GM18507 (cell line): ENCODE results near the gene OR2Y1.
"Not testable (repeated sequence)": the region's sequence is repeated elsewhere in the genome, so short reads cannot be mapped to it uniquely, and the experiment has no call there.

Experiments used
- DNase-seq: peaks from one replicate; pipeline ENCODE4 v3.0.0; 2011; ENCODE audit warnings: low read depth; ENCODE audit not compliant: insufficient read length; ENCODE audit errors: extremely low spot score
- FAIRE-seq: peaks from 2 replicates; lab custom pipeline; 2011; peaks lifted over from hg19 to GRCh38; lab: Jason Lieb, UNC

OR2Y1 gene, protein sequence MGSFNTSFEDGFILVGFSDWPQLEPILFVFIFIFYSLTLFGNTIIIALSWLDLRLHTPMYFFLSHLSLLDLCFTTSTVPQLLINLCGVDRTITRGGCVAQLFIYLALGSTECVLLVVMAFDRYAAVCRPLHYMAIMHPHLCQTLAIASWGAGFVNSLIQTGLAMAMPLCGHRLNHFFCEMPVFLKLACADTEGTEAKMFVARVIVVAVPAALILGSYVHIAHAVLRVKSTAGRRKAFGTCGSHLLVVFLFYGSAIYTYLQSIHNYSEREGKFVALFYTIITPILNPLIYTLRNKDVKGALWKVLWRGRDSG

DNA sequence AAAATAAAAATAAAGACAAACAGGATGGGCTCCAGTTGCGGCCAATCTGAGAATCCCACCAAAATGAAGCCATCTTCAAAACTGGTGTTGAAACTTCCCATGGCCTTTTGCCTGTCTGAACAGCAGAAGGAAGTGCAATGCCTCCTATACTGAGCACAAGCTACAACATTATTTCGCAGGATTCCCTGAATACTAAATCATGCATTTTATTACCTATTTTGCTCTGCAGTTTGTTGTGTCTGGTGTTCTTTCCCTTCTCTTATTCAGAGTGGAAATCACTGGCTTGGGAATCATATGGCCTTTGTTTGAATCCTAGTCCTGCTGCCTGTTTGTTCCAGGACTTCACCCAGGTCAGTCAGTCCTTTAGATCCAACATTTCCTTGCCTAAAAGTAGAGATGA is at the start of gene OR2Y1:
Gene OR2Y1, minus strand, starts transcription at position 101 of the 400 bp plus-strand sequence. Its CDS starts 0 bp downstream, at position 101.
- FAIRE-seq = no peak

DNA sequence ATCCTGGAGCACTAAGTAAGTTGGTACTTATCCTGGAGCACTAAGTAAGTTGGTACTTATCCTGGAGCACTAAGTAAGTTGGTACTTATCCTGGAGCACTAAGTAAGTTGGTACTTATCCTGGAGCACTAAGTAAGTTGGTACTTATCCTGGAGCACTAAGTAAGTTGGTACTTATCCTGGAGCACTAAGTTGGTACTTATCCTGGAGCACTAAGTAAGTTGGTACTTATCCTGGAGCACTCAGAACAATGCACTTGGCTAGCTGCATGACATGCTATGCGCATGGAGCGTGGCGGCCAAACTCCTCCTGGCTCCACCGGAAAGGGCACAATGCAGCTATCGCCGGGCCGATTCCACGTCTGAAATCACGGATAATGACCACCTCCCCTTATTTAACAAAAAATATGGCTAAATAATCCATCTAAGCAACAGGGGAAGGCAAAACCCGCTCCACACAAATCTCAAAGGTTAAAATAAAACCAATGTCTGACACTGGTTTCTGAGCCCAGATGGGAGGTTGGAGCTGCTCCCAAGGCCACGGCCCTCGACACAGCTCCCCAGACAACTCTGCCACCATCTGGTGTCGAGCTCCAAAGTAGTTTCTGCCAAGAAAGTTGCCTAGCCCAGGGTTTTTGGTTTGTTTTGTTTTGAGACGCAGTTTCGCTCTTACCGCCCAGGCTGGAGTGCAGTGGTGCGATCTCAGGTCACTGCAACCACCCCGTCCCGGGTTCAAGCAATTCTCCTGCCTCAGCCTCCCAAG is 49.0 kb upstream of the OR2Y1 start:
- not testable (repeated sequence) for FAIRE-seq

More for the DNA sequence above, at the start of gene OR2Y1:
- DNase-seq = no peak

DNA sequence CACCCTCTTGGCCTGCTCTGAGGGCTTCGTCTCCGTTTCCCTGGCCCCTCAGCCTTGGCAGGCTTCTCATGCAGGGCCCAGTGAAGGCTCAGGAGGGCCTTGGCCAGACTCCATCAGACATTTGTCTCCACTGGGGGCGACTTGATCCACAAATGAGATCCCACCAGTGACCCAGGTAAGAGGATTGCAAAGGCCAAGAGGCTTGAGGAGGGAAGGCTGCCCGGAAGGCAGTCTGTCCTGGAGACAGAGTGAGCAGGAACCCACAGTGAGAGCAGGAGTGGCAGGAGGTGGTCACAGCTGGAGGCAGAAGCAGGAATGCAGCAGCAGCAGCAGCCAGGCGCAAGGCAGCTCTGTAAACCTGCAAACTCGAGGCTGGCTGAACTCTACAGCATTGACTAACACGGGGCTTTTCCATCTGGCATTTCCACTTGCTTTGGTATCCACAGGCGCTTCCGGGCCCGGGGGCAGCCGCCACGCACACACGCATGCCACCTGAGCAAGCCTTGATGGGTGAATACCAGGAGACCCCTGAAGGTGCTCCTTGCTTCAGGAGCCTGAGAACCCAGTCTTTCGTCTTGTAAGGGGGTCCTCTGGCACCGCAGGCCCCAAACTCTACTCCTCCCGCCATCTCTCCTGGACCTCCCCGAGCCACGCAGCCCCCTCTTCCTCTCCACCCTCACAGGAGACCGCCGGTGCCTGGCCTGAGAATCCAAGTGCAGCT is 48.0 kb upstream of the OR2Y1 start:
- DNase-seq = no peak
- no peak for FAIRE-seq

More for the DNA sequence above, 49.0 kb upstream of the OR2Y1 start:
- not testable (repeated sequence) for DNase-seq

DNA sequence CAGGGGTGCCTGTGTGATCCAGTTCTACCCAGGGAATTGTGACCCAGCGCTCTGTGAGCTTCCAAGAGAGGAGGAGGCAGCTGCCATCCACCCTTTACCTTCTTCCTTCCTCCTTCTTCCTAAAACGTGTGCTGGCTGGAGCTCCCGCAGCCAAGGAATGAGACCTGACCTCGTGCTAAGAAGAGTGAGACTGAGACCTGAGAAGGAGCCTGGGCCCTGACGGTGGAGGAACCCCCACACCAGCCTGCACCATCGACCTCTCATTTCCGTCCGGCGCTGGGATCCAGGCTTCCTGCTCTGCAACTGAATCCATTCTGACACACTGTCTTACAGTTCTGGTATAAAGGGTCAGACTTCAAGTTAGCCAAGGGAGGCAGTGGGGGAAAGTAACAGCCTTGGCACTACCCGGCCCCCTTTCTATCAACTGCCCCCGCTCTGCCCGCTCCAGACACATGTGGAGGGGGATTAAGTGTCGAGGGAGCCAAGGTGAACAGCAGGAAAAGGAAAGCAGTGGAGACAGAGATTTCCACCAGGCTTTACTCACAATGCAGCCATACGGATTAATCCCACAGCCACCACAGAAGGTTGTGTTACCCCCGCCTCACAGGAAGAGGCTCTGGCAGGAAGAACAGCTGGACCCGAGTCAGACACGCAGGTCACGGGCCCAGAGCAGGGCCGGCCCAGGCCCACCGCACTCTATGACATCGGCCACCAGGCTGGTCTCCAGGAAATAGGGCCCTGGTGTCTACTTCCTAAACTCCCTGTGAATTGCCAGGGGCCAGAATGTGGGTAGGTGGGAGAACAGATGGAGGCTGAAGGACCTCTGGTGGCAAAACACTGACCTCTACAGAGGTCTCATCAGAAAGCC is 46.9 kb upstream of the OR2Y1 start:
- DNase-seq = no peak
- FAIRE-seq = no peak

DNA sequence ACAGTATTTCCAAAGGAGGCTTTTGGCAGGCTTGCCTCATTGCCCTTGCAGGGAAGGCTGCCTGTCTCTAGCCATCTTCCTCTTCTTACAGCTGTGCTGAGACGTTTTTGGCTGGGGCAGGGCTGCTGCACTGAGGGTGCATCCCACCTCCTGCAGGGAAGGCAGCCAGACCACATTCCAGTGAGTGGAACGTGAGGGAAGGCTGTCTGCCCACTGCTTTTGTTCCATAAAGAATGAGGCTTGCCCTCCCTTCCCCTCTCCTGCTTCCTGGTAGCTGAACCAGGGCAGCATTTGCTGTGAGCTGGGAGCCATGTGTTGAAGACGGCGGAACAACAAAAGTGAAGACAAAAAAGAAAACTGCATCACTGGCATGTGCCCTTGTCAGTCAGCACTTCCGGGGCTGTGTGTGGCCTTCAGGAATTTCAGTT is 46.0 kb upstream of the OR2Y1 start:
- FAIRE-seq (no peak), DNase-seq (no peak)

DNA sequence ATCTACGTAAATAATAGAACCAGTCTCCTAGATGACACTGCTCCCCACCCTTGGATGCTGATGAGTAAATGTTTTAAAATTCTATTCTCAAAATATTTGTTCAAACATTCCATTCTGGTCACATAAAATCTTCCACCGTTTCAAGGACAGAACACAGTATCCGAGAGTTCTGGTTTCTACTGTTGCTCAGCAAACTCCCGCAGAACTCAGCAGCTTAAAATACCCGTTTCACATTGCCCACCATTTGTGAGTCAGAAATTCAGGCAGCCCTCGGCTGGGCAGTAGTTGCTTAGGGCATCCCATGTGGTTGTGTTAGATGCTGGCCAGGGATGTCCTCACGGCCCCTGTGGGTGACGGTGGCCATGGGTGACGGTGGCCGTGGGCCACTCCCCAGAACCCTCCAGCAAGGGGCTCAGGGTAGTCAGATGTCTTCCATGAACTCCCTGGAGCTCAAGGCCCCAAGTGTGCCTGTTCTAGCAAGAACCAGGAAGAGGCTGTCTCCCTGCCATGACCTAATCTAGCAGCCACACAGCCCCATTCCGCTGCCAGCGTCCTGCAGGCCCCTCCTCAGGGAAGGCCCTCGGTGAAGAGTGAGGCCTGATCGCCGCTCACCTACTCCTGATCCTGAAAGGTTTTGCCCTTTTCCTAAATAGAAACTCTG is 45.4 kb upstream of the OR2Y1 start:
- no peak for DNase-seq

DNA sequence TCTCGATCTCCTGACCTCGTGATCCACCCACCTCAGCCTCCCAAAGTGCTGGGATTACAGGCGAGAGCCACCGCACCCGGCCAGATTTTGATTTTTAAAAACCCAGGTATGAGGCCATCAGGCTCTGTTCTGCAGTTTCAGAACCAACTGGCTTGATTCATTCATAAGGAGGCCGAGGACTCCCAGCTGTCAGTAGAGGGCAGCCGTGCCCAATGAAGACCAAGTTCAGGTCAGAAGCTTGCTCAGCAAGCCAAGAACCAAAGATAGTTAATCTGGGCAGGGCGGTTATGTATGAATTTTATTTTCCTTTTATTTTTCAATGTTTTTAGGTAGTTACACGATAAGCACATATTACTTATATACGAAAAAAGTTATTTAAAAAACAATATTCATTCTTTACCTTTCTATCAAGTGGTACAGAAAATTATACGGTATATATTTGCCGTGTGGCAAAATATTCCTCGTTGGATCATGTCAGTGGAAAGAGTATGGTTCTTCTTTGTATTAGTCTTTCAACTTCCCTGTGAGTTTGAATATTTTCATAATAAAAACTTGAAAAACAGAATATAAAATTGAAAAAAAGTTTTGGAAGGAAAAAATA is 44.7 kb upstream of the OR2Y1 start:
- peak; percentile 62 for DNase-seq
- peak; percentile 69 for FAIRE-seq

More for the DNA sequence above, 45.4 kb upstream of the OR2Y1 start:
- no peak for FAIRE-seq

DNA sequence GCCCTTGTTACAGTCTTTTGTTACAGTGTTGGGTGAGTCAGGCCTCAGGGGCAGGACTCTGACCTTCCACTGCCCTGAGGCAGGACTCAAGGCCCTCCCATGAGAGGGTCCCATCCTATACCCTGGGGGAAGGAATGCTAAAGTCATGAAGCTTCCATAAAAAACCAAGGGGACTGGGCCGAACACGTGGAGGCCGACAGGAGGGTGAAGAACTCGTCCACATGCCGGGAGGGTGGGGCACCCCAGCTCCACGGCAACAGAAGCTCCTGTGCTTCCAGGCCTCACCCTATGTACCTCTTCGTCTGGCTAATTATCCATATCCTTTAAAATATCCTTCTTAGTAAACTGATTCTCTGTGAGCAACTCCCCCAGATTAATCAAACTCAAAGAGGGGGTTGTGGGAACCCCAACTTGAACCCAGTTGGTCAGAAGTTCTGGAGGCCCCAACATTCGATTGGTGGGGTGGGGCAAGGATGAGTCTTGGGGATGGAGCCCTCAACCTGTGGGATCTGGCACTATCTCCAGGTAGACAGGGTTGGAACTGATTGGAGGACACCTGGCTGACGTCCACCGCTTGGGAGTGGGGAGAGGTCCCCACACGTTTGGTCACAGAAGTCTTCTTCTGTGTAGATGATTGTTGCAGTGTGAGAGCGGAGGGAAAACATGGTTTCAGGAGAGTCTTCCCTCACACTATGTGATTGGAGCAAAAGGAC is 43.6 kb upstream of the OR2Y1 start:
- DNase-seq = no peak
- no peak for FAIRE-seq

DNA sequence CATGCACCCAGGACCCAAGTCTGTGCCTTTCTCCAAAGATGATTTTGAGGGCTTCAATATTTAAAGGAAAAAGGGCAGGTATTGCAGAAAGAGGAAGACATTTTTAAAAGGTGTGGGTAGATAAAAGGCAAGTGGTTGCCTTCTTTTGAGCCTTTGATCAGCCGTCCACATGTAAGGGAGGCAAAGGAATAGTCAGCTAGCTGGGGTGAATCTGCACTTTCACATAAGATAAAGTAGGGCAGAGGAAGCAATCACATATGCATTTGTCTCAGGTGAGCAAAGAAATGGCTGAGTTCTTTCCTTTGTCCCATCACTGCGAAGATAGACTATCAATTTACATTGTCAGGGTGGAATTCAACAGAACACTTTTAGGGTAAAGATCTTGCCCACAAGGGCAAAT is 42.9 kb upstream of the OR2Y1 start:
- DNase-seq (no peak), FAIRE-seq (no peak)

DNA sequence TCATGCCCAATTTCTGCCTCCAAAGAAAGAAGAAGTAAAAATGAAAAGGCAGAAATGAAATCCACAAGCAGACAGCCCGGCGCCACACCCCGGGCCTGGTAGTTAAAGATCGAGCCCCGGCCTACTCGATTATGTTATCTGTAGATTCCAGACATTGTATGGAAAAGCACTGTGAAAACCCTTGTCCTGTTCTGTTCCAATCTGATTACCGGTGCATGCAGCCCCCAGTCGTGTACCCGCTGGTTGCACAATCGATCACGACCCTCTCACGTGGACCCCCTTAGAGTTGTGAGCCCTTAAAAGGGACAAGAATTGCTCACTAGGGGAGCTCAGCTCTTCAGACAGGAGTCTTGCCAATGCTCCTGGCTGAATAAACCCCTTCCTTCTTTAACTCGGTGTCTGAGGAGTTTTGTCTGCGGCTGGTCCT is 42.1 kb upstream of the OR2Y1 start:
- not testable (repeated sequence) for FAIRE-seq, DNase-seq

DNA sequence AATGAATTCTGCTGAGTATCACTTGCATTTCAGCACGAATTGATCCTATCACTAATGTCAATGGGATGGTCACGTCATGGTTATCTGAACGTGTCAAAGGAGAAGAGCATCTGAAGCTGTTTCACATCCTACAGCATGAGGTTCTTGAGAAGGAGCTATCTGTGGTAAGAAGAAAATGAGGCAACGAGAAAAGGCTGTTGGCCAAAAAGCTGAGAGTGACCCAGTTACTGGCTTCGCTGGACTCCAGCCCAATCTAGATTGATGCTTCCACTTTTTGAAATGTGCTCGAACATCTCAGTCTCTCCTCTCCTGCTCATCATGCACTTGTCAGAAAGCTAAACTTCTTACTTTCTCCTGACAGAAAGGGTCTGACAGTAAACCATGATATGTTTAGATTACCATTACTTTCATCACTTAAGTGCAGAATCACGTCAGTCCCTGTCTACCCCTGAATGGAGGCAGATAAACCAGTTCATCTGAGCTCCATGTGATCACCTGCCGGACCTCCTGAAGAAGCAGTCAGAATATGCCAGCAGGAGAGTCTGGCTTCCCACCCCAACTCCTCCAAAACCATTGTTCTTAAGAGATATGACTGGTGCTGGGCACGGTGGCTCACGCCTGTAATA is 40.2 kb upstream of the OR2Y1 start:
- FAIRE-seq = no peak
- no peak for DNase-seq

DNA sequence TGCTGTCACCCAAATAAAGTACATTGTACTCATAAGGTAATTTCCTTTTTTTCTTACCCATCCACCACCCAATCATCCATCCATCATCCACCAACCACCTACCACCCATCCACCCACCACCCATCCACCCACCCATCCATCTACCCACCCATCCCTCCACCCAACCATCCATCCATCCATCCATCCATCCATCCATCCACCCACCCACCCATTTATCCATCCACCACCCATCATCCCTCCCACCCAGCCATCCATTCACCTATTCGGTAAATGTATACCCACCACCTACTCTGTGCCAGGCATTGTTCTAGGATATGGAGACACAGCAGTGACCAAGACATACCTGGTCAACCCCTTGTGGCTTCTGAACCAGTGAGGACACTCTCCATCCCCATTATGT is 37.6 kb upstream of the OR2Y1 start:
- DNase-seq (no peak), FAIRE-seq (no peak)

DNA sequence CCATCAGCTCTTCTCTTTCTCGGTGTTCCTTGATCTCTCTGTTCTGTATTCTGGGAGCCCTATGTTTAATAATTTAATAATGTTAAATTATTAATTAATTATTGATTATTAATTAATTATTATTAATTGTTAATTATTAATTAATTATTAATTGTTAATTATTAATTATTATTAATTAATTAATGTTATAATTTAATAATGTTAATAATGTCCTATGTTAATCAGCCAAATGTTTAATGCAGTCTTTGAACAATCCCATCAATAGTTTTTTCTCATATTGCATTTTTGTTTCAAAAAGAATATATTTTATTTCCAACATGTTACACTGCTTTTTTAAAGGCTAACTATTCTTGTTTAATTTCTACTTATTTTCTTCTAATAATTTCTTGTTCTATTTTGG is 36.5 kb upstream of the OR2Y1 start:
- FAIRE-seq (no peak), DNase-seq (no peak)

DNA sequence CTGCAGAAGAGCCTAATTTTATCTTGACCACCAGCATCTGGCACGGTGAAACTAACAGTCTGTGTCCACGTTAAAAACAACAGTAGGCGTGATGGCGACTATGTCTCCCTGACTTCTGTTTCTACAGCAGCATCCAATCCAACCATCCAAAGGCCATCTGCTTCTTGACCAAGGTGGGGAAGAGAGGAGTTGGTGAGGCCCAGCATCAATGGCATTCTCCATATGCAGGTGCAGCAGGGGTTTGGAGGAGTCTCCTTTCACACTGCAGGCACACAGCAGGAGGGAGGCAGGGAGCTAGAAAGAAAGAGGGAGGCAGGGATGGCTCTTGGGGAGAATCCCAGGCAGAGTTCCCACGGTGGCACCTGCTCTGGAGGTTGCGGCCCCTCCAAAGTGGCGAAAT is 35.8 kb upstream of the OR2Y1 start:
- FAIRE-seq = no peak
- DNase-seq = no peak

DNA sequence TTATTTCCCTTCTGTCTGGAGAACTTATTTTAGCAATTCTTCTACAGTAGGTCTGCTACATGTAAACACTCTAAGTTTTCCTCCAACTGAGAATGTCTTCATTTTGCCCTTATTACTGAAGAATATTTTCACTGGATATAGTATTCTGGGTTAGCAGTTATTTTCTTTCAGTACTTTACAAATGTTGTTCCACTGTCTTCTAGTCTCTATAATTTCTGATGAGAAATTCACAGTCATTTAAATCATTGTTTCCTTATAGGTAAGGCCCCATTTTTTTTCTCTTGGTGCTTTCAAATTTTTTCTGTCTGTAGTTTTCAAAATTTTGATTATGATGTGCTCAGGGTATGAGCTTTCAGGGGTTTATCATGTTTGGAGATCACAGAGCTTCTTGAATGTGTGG is 32.0 kb upstream of the OR2Y1 start:
- FAIRE-seq (no peak), DNase-seq (no peak)

DNA sequence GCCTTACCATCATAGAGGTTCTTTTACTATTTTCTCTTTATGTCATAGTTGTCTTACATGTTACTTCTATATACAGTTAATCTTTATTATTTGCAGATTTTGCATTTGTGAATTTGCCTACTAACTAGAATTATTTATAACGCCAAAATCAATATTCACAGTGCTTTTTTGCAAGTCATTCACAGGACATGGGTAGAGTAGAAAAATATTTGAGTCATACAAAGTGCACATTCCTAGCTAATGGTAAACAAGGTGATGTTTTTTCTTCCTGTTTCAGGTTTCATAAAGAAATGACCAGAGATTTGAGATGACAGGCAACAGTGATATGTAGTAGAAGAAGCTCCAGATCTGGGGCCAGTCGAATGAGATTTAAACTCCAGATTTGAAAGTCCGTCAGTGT is 30.0 kb upstream of the OR2Y1 start:
- FAIRE-seq (no peak), DNase-seq (no peak)

DNA sequence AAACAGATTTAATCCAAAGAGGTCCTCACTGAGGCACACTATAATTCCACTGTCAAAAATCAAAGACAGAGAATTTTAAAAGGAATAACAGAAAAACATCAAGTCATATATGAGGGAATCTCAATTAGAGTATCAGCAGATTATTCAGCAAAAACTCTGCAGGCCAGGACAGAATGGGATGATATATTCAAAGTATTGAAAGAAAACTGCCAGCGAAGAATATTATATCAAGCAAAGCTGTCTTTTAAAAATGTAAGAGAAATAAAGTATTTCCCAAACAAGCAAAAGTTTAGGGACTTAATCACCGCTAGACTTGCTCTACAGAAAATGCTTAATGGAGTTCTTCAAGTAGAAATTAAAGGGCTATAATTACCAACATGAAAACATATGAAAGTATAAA is 15.7 kb upstream of the OR2Y1 start:
- FAIRE-seq = no peak
- no peak for DNase-seq
